ENCODE results near the gene EXOSC10. TPM values are rescaled to one million over a fixed set of nuclear protein-coding genes. Genes with fewer than 3 reads are reported as not detected.

The EXOSC10 gene
- total and polyA plus RNA-seq, 9 of the 15 experiments (the other 6 are each of a cell fraction or from before 2014, with no cell fraction given), result 23.4 to 150 (median 105) TPM

DNA sequence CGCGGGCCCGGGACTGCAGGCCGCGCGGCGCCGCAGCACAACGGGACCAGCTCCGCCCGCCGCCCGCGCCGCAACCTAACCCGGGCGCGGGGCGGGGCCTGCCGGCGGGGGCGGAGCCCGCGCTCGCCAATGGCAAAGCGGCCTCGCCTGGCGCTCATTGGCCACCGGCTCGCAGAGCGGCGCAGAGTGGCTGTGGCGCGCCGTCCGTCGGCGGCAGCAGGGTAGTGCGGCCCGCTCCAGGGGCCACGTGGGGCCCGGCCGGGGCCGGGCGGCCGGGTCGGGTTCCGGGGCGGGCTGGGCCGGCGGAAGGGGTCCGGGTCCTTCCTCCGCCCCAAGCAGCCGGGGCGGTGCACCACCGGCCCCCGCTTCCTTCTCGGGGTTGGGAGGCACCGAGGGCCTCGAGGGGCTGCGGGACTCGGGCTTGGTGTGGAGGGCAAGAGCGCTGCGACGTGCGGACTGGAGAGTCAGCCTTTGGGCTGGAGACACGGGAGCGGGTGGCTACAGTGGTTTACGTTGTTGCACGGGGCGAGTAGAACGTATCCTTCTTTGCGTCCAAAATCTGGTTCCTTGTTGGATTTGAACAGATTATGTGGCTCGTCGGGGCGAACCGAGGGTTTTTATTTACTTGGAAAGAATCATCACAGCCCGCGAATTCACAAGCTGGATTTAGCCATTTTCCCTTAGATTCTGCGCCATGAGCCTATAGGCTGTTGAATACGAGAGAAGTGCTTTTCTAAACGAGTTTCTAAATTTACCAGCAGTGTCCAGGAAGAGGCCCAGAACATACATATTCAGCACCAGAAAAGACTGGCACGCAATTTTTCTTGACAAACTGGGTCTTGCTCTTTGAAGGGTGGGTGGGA is 39.5 kb downstream of the EXOSC10 start, which contains the start of gene SRM (continued):
- TF ChIP-seq, protein P1, sequence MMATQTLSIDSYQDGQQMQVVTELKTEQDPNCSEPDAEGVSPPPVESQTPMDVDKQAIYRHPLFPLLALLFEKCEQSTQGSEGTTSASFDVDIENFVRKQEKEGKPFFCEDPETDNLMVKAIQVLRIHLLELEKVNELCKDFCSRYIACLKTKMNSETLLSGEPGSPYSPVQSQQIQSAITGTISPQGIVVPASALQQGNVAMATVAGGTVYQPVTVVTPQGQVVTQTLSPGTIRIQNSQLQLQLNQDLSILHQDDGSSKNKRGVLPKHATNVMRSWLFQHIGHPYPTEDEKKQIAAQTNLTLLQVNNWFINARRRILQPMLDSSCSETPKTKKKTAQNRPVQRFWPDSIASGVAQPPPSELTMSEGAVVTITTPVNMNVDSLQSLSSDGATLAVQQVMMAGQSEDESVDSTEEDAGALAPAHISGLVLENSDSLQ (IDR thresholded peaks at IDR 0.05), result peak; percentile 23; the same call in 1 of the 2 replicates
- TF ChIP-seq, protein P2, sequence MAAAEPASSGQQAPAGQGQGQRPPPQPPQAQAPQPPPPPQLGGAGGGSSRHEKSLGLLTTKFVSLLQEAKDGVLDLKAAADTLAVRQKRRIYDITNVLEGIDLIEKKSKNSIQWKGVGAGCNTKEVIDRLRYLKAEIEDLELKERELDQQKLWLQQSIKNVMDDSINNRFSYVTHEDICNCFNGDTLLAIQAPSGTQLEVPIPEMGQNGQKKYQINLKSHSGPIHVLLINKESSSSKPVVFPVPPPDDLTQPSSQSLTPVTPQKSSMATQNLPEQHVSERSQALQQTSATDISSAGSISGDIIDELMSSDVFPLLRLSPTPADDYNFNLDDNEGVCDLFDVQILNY (CRISPR knock-in tag; IDR thresholded peaks at IDR 0.05), result no peak
- TF ChIP-seq ESRRA (IDR thresholded peaks at IDR 0.05; ENCODE audit: borderline replicate concordance, low read depth) (peak; percentile 12; the same call in 1 of the 2 replicates), ZFX (CRISPR knock-in tag; IDR thresholded peaks at IDR 0.05) (peak; percentile 63), SIN3B (IDR thresholded peaks at IDR 0.05; ENCODE audit: low read depth) (peak; percentile 84), ILF3 (IDR thresholded peaks at IDR 0.05; ENCODE audit: borderline replicate concordance) (peak; percentile 66; the same call in 1 of the 2 replicates), ETV1 (tag; conservative IDR thresholded peaks at IDR 0.05; ENCODE audit: low read depth) (0 out of 2 replicates have a peak, but pooled peaks have one; percentile 25), JUN (IDR thresholded peaks at IDR 0.05; ENCODE audit: borderline replicate concordance, low read depth, low read length) (peak; percentile 86; the same call in 1 of the 2 replicates), JUN (CRISPR knock-in tag; IDR thresholded peaks at IDR 0.05; ENCODE audit: borderline replicate concordance) (no peak), ZC3H8 (IDR thresholded peaks at IDR 0.05) (0 out of 2 replicates have a peak, but pooled peaks have one; percentile 35), NEUROD1 (IDR thresholded peaks at IDR 0.05; ENCODE audit: borderline replicate concordance, low read depth, low read length, partially characterized antibody) (peak; percentile 85)
- TF ChIP-seq, protein P3, sequence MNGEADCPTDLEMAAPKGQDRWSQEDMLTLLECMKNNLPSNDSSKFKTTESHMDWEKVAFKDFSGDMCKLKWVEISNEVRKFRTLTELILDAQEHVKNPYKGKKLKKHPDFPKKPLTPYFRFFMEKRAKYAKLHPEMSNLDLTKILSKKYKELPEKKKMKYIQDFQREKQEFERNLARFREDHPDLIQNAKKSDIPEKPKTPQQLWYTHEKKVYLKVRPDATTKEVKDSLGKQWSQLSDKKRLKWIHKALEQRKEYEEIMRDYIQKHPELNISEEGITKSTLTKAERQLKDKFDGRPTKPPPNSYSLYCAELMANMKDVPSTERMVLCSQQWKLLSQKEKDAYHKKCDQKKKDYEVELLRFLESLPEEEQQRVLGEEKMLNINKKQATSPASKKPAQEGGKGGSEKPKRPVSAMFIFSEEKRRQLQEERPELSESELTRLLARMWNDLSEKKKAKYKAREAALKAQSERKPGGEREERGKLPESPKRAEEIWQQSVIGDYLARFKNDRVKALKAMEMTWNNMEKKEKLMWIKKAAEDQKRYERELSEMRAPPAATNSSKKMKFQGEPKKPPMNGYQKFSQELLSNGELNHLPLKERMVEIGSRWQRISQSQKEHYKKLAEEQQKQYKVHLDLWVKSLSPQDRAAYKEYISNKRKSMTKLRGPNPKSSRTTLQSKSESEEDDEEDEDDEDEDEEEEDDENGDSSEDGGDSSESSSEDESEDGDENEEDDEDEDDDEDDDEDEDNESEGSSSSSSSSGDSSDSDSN (IDR thresholded peaks at IDR 0.05; ENCODE audit: borderline replicate concordance in 1 of 2, low read depth in 2 of 2, low read length in 2 of 2), result peak in 1 of 2 experiments; percentile 40; a peak in 1 of 4 replicates
- TF ChIP-seq, protein P4, sequence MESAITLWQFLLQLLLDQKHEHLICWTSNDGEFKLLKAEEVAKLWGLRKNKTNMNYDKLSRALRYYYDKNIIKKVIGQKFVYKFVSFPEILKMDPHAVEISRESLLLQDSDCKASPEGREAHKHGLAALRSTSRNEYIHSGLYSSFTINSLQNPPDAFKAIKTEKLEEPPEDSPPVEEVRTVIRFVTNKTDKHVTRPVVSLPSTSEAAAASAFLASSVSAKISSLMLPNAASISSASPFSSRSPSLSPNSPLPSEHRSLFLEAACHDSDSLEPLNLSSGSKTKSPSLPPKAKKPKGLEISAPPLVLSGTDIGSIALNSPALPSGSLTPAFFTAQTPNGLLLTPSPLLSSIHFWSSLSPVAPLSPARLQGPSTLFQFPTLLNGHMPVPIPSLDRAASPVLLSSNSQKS (CRISPR knock-in tag; IDR thresholded peaks at IDR 0.05), result no peak
- TF ChIP-seq, protein P5, sequence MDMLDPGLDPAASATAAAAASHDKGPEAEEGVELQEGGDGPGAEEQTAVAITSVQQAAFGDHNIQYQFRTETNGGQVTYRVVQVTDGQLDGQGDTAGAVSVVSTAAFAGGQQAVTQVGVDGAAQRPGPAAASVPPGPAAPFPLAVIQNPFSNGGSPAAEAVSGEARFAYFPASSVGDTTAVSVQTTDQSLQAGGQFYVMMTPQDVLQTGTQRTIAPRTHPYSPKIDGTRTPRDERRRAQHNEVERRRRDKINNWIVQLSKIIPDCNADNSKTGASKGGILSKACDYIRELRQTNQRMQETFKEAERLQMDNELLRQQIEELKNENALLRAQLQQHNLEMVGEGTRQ (CRISPR knock-in tag; IDR thresholded peaks at IDR 0.05), result peak; percentile 70
- TF ChIP-seq, protein P6, sequence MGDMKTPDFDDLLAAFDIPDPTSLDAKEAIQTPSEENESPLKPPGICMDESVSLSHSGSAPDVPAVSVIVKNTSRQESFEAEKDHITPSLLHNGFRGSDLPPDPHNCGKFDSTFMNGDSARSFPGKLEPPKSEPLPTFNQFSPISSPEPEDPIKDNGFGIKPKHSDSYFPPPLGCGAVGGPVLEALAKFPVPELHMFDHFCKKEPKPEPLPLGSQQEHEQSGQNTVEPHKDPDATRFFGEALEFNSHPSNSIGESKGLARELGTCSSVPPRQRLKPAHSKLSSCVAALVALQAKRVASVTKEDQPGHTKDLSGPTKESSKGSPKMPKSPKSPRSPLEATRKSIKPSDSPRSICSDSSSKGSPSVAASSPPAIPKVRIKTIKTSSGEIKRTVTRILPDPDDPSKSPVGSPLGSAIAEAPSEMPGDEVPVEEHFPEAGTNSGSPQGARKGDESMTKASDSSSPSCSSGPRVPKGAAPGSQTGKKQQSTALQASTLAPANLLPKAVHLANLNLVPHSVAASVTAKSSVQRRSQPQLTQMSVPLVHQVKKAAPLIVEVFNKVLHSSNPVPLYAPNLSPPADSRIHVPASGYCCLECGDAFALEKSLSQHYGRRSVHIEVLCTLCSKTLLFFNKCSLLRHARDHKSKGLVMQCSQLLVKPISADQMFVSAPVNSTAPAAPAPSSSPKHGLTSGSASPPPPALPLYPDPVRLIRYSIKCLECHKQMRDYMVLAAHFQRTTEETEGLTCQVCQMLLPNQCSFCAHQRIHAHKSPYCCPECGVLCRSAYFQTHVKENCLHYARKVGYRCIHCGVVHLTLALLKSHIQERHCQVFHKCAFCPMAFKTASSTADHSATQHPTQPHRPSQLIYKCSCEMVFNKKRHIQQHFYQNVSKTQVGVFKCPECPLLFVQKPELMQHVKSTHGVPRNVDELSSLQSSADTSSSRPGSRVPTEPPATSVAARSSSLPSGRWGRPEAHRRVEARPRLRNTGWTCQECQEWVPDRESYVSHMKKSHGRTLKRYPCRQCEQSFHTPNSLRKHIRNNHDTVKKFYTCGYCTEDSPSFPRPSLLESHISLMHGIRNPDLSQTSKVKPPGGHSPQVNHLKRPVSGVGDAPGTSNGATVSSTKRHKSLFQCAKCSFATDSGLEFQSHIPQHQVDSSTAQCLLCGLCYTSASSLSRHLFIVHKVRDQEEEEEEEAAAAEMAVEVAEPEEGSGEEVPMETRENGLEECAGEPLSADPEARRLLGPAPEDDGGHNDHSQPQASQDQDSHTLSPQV (IDR thresholded peaks at IDR 0.05), result peak; percentile 58

Measured in K562 (cell line).